HepG2 (cell line): ENCODE measurements around the gene APC2. TPM values are rescaled to one million over a fixed set of nuclear protein-coding genes. Genes with fewer than 3 reads are reported as not detected.

Experiments
- ATAC-seq: fragments of 200-7000 bp; cut with Tn5 transposase; 3 replicates; pipeline ENCODE4 v1.9.1; 2020; ENCODE audit warnings: mild to moderate bottlenecking, moderate library complexity
- BruUV-seq: library from RNA; stranded (reverse); fragments of 400-500 nt; replicated peaks from 2 replicates; lab custom pipeline; 2021; lab: Mats Ljungman, UMichigan
- CTCF ChIA-PET: fragments of 300-600 bp; formaldehyde crosslinking; extraction: SDS; loops from one replicate; lab custom pipeline; 2021; ENCODE audit warnings: low total read pairs, inconsistent platforms, low intra/inter-chr PET ratio; lab: Yijun Ruan, JAX
- POLR2A ChIA-PET: fragments of 350-600 bp; sonication (Branson Sonifier 250); formaldehyde crosslinking; loops from one replicate; lab custom pipeline; 2020; ENCODE audit warnings: antibody characterized with exemption, inconsistent platforms; lab: Yijun Ruan, JAX
- DNase-seq: peaks from one replicate; pipeline ENCODE4 v3.0.0-alpha.2; 2015; ENCODE audit warnings: low spot score
- FAIRE-seq: peaks from 3 replicates; lab custom pipeline; 2011; peaks lifted over from hg19 to GRCh38; lab: Jason Lieb, UNC
- H2AFZ ChIP-seq: one replicate; pipeline ENCODE4 v1.6.1; 2011; ENCODE audit warnings: low read length, inconsistent platforms
- H3K27ac ChIP-seq: fragments of 300-600 bp; 3 replicates; pipeline ENCODE4 v1.8.0; 2011; ENCODE audit warnings: mixed run types, mild to moderate bottlenecking, mixed read lengths, low read length, inconsistent platforms; ENCODE audit not compliant: insufficient read depth; ENCODE audit errors: extremely low read length
- H3K27me3 ChIP-seq, 2 experiments: fragments of 200-600 bp in 1 of 2; 2 replicates in 1 of 2; 3 replicates in 1 of 2; pipeline versions ENCODE4 v1.6.0 to v1.8.0; 2011; ENCODE audit warnings: low read length in 2 of 2, mild to moderate bottlenecking in 2 of 2, moderate library complexity in 2 of 2, inconsistent platforms in 1 of 2; ENCODE audit not compliant: insufficient read depth in 2 of 2, control insufficient read depth in 1 of 2
- H3K36me3 ChIP-seq, 2 experiments: fragments of 200-600 bp in 1 of 2; replicated peaks in 1 of 2; 2 replicates in 1 of 2; 3 replicates in 1 of 2; pipeline versions ENCODE4 v1.5.1 to v1.8.0; 2011; ENCODE audit warnings: low read length in 2 of 2, inconsistent platforms in 1 of 2; ENCODE audit not compliant: insufficient read depth in 2 of 2, control insufficient read depth in 1 of 2
- H3K4me1 ChIP-seq: 2 replicates; pipeline ENCODE4 v1.5.1; 2012; ENCODE audit warnings: low read length, inconsistent platforms; ENCODE audit not compliant: insufficient read depth
- H3K4me2 ChIP-seq: 2 replicates; pipeline ENCODE4 v1.6.0; 2011; ENCODE audit warnings: low read depth, low read length, inconsistent platforms
- H3K4me3 ChIP-seq, 3 experiments: fragments of 200-600 bp in 1 of 3; sonication (generic), shearing (Covaris generic) in 1 of 3; replicated peaks in 1 of 3; 2 replicates each; pipeline ENCODE4 v1.5.1; 2011 to 2016; ENCODE audit warnings: low read length in 3 of 3, inconsistent platforms in 2 of 3, low read depth in 2 of 3, mild to moderate bottlenecking in 2 of 3, control low read depth in 1 of 3, mixed read lengths in 1 of 3; ENCODE audit not compliant: insufficient read depth in 1 of 3
- H3K79me2 ChIP-seq: one replicate; pipeline ENCODE4 v1.6.1; 2011; ENCODE audit warnings: low read length, inconsistent platforms; ENCODE audit not compliant: insufficient read depth
- H3K9ac ChIP-seq: 2 replicates; pipeline ENCODE4 v1.6.0; 2011; ENCODE audit warnings: mild to moderate bottlenecking, low read depth, low read length, inconsistent platforms; ENCODE audit not compliant: insufficient read depth
- H3K9me3 ChIP-seq: 2 replicates; pipeline ENCODE4 v1.5.1; 2012; ENCODE audit warnings: mild to moderate bottlenecking, low read length
- H4K20me1 ChIP-seq: 2 replicates; pipeline ENCODE4 v1.6.0; 2011; ENCODE audit warnings: inconsistent platforms, mild to moderate bottlenecking, low read length, moderate library complexity; ENCODE audit not compliant: insufficient read depth
- AGO2 ChIP-seq: fragments of 200-400 bp; formaldehyde crosslinking; optimal IDR thresholded peaks from 2 replicates; pipeline ENCODE3; 2017; ENCODE audit warnings: mild to moderate bottlenecking, low read depth, low read length, moderate library complexity
- KDM2A ChIP-seq: sonication (generic); formaldehyde crosslinking; IDR thresholded peaks from 2 replicates; pipeline ENCODE4 v1.4.0; 2020; ENCODE audit warnings: low read depth, missing genetic modification reagents, borderline replicate concordance
- KDM4B ChIP-seq: sonication (generic); formaldehyde crosslinking; IDR thresholded peaks from 2 replicates; pipeline ENCODE4 v1.4.0; 2020; ENCODE audit warnings: missing genetic modification reagents
- NFKBIZ ChIP-seq: IDR thresholded peaks from 2 replicates; pipeline ENCODE4 v1.6.1; 2018; ENCODE audit warnings: missing genetic modification reagents, missing compliant biosample characterization
- RBFOX2 ChIP-seq: fragments of 200-400 bp; formaldehyde crosslinking; IDR thresholded peaks from 2 replicates; pipeline ENCODE4 v1.6.1; 2017; ENCODE audit warnings: low read depth, mild to moderate bottlenecking, low read length
- RXRB ChIP-seq: IDR thresholded peaks from 2 replicates; pipeline ENCODE4 v1.6.1; 2016; ENCODE audit warnings: borderline replicate concordance, missing genetic modification reagents, missing compliant biosample characterization
- TARDBP ChIP-seq: sonication (generic); formaldehyde crosslinking; IDR thresholded peaks from 2 replicates; pipeline ENCODE4 v1.8.0; 2022; ENCODE audit warnings: mild to moderate bottlenecking, missing genetic modification reagents
- TRIM24 ChIP-seq: sonication (generic); formaldehyde crosslinking; IDR thresholded peaks from 2 replicates; pipeline ENCODE4 v1.8.0; 2022; ENCODE audit warnings: mild to moderate bottlenecking, missing genetic modification reagents
- ZNF747 ChIP-seq: sonication (generic); formaldehyde crosslinking; IDR thresholded peaks from 2 replicates; pipeline ENCODE4 v1.8.1; 2023; ENCODE audit warnings: missing genetic modification reagents, mild to moderate bottlenecking, borderline replicate concordance
- ZNF816 ChIP-seq: sonication (generic); formaldehyde crosslinking; IDR thresholded peaks from 2 replicates; pipeline ENCODE4 v1.8.0; 2022; ENCODE audit warnings: missing genetic modification reagents, mild to moderate bottlenecking, borderline replicate concordance
- WGBS: methylation state at CpG from one replicate; pipeline ENCODE4 v1.1.6; 2017; ENCODE audit warnings: low lambda C conversion rate; 5-methylcytosine and 5-hydroxymethylcytosine counted together
- in situ Hi-C: cut with HindIII; loops from 2 replicates; pipeline ENCODE4 v1.10.0; 2017; ENCODE audit warnings: low pct_unique_long_range_greater_than_20kb; ENCODE audit not compliant: extremely low pct_ligation_motif_present
- intact Hi-C: fragments of 100-400 bp; cut with micrococcal nuclease; formaldehyde crosslinking; loops from one replicate; pipeline ENCODE4 v1.10.0; 2022; ENCODE audit not compliant: unreplicated experiment
- polyA plus RNA-seq, 8 experiments: library from polyadenylated mRNA; depleted of rRNA in 3 of 8; stranded (reverse) in 7 of 8; unstranded in 1 of 8; fragments of >200 nt; fragmentation: Illumina TruSeq in 4 of 8; extraction: Trizol in 4 of 8; gene quantifications; 2 replicates each; pipeline versions ENCODE4 v1.2.1 to v1.2.3, GENCODE V29; 2011 to 2016; ENCODE audit warnings: low read depth in 4 of 8, missing spikeins in 1 of 8, mixed read lengths in 1 of 8; ENCODE audit not compliant: insufficient read depth in 1 of 8
- total RNA-seq, 5 experiments: library from RNA; depleted of rRNA; stranded (reverse); fragments of >200 nt; fragmentation: Illumina TruSeq; extraction: Trizol; gene quantifications; 2 replicates each; pipeline ENCODE4 v1.2.3, GENCODE V29; 2016; ENCODE audit warnings: low read depth in 1 of 5
- TF ChIP-seq, protein P1 (sequence below): sonication (generic); formaldehyde crosslinking; IDR thresholded peaks from 2 replicates; pipeline ENCODE4 v1.4.0; 2020; ENCODE audit warnings: mild to moderate bottlenecking, missing genetic modification reagents
- TF ChIP-seq, protein P2 (sequence below): sonication (generic); formaldehyde crosslinking; IDR thresholded peaks from 2 replicates; pipeline ENCODE4 v1.4.0; 2020; ENCODE audit warnings: missing genetic modification reagents

APC2 gene
- total and polyA plus RNA-seq, 2 of the 13 experiments (the other 11 are each of a cell fraction or from before 2014, with no cell fraction given): 0.08 to 0.22 TPM

DNA sequence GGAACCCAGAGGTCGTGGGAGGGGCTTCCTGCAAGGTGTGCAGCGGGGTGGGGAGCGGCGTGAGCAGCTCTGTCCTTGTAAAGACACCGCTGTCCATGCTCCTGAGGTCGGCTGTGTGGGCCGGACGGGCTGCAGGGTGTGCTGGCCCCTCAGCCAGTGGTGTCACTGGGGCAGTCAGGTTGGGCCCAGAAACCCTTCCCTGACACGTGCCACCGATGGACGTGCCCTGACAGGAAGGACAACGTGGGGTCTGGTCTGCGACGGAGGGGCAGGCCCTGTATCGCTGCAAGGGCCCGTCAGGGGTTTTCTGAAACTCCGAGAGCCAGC, 15.9 kb upstream of the APC2 start:
- Histone ChIP-seq H3K36me3 (peaks cover 24 to 47% of the 10 kb centered on the region in 2 experiments), H3K9me3 (no peaks in the 10 kb centered on the region), H2AFZ (no peak overlapping the region), H3K27me3 (no peaks in the 10 kb centered on the region), H4K20me1 (peaks cover 2% of the 10 kb centered on the region), H3K9ac (no peak overlapping the region), H3K4me1 (peaks cover 9% of the 10 kb centered on the region), H3K4me3 (no peak overlapping the region), H3K79me2 (peaks cover 9% of the 10 kb centered on the region), H3K4me2 (no peak overlapping the region), H3K27ac (no peak overlapping the region)
- in situ Hi-C loops (no loop called here), intact Hi-C loops (no loop called here)
- ChIA-PET POLR2A (no interaction called here), CTCF (no interaction called here)
- BruUV-seq: no TSS peak
- no peak for ATAC-seq
- WGBS: 98% methylated on average over 10 of the region's 17 CpGs
- peak; percentile 65 for TF ChIP-seq AGO2
- no peak for TF ChIP-seq TARDBP (CRISPR knock-in tag)
- no peak for TF ChIP-seq TRIM24 (CRISPR knock-in tag)
- no peak for DNase-seq
- no peak for FAIRE-seq

DNA sequence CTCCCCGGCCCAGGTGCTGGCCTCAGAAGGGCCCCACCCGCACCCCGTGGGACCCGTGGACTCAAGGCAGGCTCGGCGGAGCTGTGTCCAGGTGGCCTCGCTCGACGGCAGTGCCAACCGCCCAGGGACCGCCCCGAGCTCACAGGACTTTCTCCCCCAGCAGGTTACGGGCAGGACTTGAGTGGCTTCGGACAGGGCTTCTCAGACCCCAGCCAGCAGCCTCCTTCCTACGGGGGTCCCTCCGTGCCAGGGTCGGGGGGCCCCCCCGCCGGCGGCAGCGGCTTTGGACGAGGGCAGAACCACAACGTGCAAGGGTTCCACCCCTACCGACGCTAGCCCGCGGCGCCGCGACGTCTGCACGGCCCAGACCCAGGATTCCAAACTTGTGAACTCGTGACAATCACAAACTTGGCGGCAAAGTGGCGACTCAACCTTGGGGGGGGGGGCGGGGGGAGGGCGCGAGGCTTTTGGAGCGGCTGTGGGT, 15.3 kb upstream of the APC2 start:
- TF ChIP-seq ZNF816 (CRISPR knock-in tag): no peak
- TF ChIP-seq, protein P1, sequence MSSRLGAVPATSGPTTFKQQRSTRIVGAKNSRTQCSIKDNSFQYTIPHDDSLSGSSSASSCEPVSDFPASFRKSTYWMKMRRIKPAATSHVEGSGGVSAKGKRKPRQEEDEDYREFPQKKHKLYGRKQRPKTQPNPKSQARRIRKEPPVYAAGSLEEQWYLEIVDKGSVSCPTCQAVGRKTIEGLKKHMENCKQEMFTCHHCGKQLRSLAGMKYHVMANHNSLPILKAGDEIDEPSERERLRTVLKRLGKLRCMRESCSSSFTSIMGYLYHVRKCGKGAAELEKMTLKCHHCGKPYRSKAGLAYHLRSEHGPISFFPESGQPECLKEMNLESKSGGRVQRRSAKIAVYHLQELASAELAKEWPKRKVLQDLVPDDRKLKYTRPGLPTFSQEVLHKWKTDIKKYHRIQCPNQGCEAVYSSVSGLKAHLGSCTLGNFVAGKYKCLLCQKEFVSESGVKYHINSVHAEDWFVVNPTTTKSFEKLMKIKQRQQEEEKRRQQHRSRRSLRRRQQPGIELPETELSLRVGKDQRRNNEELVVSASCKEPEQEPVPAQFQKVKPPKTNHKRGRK (CRISPR knock-in tag): no peak
- TF ChIP-seq ZNF747 (CRISPR knock-in tag): no peak
- TF ChIP-seq, protein P2, sequence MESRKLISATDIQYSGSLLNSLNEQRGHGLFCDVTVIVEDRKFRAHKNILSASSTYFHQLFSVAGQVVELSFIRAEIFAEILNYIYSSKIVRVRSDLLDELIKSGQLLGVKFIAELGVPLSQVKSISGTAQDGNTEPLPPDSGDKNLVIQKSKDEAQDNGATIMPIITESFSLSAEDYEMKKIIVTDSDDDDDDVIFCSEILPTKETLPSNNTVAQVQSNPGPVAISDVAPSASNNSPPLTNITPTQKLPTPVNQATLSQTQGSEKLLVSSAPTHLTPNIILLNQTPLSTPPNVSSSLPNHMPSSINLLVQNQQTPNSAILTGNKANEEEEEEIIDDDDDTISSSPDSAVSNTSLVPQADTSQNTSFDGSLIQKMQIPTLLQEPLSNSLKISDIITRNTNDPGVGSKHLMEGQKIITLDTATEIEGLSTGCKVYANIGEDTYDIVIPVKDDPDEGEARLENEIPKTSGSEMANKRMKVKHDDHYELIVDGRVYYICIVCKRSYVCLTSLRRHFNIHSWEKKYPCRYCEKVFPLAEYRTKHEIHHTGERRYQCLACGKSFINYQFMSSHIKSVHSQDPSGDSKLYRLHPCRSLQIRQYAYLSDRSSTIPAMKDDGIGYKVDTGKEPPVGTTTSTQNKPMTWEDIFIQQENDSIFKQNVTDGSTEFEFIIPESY (CRISPR knock-in tag): peak; percentile 58; the same call in 1 of the 2 replicates
- no peak for TF ChIP-seq NFKBIZ (CRISPR knock-in tag)
- TF ChIP-seq RXRB: no peak
- TF ChIP-seq AGO2: peak; percentile 74
- no peak for TF ChIP-seq KDM4B (CRISPR knock-in tag)
- 0 out of 2 replicates have a peak, but pooled peaks have one; percentile 16 for TF ChIP-seq RBFOX2
- TF ChIP-seq KDM2A (CRISPR knock-in tag): no peak
- Histone ChIP-seq H3K27ac (no peak overlapping the region), H3K4me2 (no peak overlapping the region), H3K27me3 (no peaks in the 10 kb centered on the region), H3K36me3 (peaks cover 20 to 45% of the 10 kb centered on the region in 2 experiments), H3K4me3 (no peak overlapping the region), H3K4me1 (peaks cover 13% of the 10 kb centered on the region), H4K20me1 (peaks cover 8% of the 10 kb centered on the region), H3K9me3 (no peaks in the 10 kb centered on the region), H3K9ac (no peak overlapping the region), H3K79me2 (peaks cover 15% of the 10 kb centered on the region), H2AFZ (no peak overlapping the region)
- BruUV-seq: no TSS peak
- ATAC-seq: no peak
- in situ Hi-C loops: no loop called here
- DNase-seq: no peak
- 97% methylated on average over 30 of the region's 39 CpGs for whole genome bisulfite sequencing
- ChIA-PET CTCF (no interaction called here), POLR2A (no interaction called here)
- FAIRE-seq: no peak
- intact Hi-C loops: no loop called here
